ENCODE measurements around the gene ANKRD49. TPM values are rescaled to one million over a fixed set of nuclear protein-coding genes. Genes with fewer than 3 reads are reported as not detected.

ANKRD49 gene
- total and polyA plus RNA-seq, 9 donors, result 12.9 to 23.0 (median 15.0) TPM

DNA sequence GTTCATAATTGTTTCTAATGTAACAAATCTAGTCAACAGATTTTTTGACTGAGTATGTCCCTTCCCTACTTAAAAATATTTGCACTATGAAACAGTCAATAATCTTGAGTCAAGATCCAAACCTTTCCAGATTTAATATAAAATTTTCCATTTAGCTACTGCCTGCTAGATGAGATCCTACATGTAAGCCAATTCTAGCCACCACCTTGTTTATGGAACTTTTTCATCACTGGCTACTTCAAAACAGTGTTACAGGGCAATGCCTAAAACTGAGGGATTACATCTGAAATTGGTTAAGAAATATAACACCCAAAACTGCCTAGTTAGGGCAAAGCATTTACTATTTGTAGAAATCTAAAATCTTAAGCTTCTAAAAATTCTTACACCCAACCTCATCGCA is 39.4 kb downstream of the ANKRD49 start:
- Histone ChIP-seq H3K4me1 (ENCODE audit: insufficient read depth) (peaks cover 3% of the 10 kb centered on the region), H3K27ac (no peak overlapping the region), H3K27me3 (no peaks in the 10 kb centered on the region), H3K9me3 (no peaks in the 10 kb centered on the region), H3K4me3 (no peak overlapping the region), H3K36me3 (no peaks in the 10 kb centered on the region)
- WGBS, 3 donors, result 90 to 97% (median 95%) methylated on average over 1 of the region's 1 CpG
- TF ChIP-seq POLR2A (IDR thresholded peaks at IDR 0.05), result no peak
- intact Hi-C loops (cut with DNase I), result no loop called here
- DNase-seq, result no peak

DNA sequence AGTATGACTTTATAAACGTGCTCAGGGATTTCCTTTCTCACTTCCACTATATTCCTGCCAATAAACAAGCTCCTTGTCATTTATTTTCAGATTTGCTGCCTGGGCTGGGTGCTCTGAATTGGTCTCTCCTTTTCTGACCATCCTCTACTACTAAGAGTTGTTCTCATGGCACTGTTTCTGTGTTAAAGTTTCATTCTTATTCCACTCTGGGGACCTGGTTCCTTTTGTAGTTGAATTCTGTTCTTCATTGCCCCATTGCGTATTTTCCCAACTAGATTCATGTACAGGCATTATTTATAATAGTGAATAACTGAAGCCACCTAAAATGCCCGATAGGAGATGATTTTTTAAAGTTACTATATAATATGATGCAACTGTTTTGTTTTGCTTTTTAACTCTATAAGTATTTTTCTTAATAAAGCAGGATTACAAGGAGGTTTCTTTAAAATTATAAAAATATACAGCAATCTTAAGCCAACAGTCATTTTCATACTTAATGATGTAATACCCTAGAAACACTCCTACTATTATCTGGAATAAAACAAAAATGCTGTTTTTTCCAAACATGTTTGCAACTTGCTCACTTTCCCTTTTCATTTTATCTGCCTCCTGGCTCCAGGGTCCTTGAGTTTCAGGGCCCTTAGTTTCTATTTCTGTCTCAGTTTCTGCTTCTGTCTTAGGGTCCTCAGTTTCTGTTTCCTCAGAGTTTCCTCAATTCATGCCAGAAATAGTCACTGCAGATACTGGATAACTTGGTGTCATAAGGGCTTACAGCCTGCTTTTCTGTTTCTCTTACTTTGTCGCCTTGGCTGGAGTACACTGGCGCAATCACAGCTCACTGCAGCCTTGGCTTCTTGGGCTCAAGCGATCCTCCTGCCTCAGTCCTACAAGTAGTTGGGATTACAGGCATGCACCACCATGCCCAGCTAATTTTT is 40.2 kb downstream of the ANKRD49 start:
- no peaks in the 10 kb centered on the region for H3K9me3 ChIP-seq
- no peak overlapping the region for H3K4me3 ChIP-seq
- intact Hi-C loops (cut with DNase I), result no loop called here
- H3K27ac ChIP-seq, result peak overlapping the region in 1 of 2 donors; percentile 14
- no peaks in the 10 kb centered on the region for H3K27me3 ChIP-seq
- no peaks in the 10 kb centered on the region for H3K36me3 ChIP-seq
- no peak for TF ChIP-seq EP300 (IDR thresholded peaks at IDR 0.05)
- TF ChIP-seq, protein P1, sequence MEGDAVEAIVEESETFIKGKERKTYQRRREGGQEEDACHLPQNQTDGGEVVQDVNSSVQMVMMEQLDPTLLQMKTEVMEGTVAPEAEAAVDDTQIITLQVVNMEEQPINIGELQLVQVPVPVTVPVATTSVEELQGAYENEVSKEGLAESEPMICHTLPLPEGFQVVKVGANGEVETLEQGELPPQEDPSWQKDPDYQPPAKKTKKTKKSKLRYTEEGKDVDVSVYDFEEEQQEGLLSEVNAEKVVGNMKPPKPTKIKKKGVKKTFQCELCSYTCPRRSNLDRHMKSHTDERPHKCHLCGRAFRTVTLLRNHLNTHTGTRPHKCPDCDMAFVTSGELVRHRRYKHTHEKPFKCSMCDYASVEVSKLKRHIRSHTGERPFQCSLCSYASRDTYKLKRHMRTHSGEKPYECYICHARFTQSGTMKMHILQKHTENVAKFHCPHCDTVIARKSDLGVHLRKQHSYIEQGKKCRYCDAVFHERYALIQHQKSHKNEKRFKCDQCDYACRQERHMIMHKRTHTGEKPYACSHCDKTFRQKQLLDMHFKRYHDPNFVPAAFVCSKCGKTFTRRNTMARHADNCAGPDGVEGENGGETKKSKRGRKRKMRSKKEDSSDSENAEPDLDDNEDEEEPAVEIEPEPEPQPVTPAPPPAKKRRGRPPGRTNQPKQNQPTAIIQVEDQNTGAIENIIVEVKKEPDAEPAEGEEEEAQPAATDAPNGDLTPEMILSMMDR (IDR thresholded peaks at IDR 0.05), result no peak
- no peak for TF ChIP-seq POLR2A (IDR thresholded peaks at IDR 0.05)
- peaks cover 3% of the 10 kb centered on the region for H3K4me1 ChIP-seq (ENCODE audit: insufficient read depth)
- no peak for DNase-seq
- WGBS, 3 donors, result 31 to 47% (median 39%) methylated on average over 6 of the region's 6 CpGs

DNA sequence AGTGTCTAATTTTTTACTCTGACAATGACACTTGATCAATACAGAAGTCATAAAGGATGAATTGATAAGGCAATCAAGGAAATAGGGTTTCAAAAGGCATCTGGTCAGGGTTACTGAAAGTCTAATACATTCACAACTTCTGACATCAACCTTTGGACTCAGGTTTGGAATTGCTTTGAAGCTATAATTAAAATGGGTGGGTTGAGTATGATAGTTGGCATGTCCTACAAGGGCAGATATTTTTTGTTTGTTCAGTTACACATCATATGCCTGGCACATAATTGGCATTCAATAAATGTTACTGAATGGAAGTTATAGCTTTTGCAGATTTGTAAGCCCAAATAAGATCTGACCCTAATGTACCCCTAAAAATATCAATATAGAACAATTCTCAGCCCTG is 42.6 kb downstream of the ANKRD49 start:
- H3K36me3 ChIP-seq, result no peaks in the 10 kb centered on the region
- TF ChIP-seq, protein P1 (IDR thresholded peaks at IDR 0.05), result no peak
- TF ChIP-seq POLR2A (IDR thresholded peaks at IDR 0.05) (no peak), EP300 (IDR thresholded peaks at IDR 0.05) (no peak)
- no peak overlapping the region for H3K27ac ChIP-seq
- H3K9me3 ChIP-seq, result no peaks in the 10 kb centered on the region
- intact Hi-C loops (cut with DNase I), result no loop called here
- H3K27me3 ChIP-seq, result no peaks in the 10 kb centered on the region
- no peak overlapping the region for H3K4me3 ChIP-seq
- no peak for DNase-seq
- peaks cover 3% of the 10 kb centered on the region for H3K4me1 ChIP-seq (ENCODE audit: insufficient read depth)

DNA sequence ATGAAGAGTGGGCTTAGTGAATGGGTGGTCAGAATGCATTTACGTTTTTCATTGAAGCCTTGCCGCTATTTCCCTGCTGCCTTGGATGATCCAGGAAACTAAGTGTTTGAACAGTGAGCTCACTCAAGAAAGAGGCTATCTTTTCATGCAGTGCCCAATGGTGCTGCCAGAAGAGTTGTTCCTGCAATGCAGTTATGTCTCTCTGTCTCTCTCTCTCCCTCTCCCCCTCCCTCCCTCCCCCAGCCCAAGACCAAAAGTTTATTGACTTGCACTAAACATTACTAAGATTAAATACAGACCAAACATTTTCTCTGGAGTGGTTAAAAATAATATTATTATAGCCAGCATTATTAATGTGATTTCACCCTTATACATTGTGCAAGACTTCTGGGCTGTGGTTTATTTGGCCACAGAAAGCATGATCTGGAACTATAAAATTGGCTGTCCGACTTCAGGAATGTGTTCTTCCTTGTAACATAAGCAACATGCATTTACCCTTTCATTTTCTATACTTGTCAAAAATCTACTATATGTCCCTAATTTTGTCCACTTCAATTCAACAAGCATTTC is 43.3 kb downstream of the ANKRD49 start:
- TF ChIP-seq, protein P1 (IDR thresholded peaks at IDR 0.05), result no peak
- no peak for TF ChIP-seq POLR2A (IDR thresholded peaks at IDR 0.05)
- TF ChIP-seq EP300 (IDR thresholded peaks at IDR 0.05), result no peak
- no peak for DNase-seq
- Histone ChIP-seq H3K9me3 (no peaks in the 10 kb centered on the region), H3K4me1 (ENCODE audit: insufficient read depth) (peaks cover 3% of the 10 kb centered on the region), H3K4me3 (no peak overlapping the region), H3K27me3 (no peaks in the 10 kb centered on the region), H3K27ac (no peak overlapping the region), H3K36me3 (no peaks in the 10 kb centered on the region)
- WGBS, 3 donors, result 15 to 23% (median 23%) methylated on average over 3 of the region's 3 CpGs
- intact Hi-C loops (cut with DNase I), result no loop called here

DNA sequence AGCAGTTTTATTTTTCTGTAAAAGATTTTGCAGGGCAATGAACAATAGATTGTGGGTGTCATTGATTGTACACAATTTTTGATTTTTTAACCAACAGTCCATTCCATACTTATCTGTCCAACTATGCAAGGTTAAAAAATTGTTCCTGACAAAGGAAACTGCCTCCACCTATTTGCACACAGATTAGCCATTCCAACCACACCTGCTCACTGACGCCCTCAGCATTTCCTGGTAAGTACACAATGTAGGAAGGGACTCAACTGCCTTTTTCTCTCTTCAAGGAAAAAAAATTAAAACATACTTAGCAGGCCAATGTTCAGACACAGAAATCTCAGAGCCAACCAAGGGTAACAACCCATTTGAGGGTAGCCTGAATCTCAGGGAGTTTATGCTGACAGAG is 45.6 kb downstream of the ANKRD49 start:
- TF ChIP-seq EP300 (IDR thresholded peaks at IDR 0.05) (no peak), POLR2A (IDR thresholded peaks at IDR 0.05) (no peak)
- TF ChIP-seq, protein P1 (IDR thresholded peaks at IDR 0.05), result no peak
- 33 to 96% (median 87%) methylated on average over 1 of the region's 1 CpG for WGBS, 3 donors
- H3K4me1 ChIP-seq (ENCODE audit: insufficient read depth), result peaks cover 5% of the 10 kb centered on the region
- no peak for DNase-seq
- intact Hi-C loops (cut with DNase I), result no loop called here
- no peak overlapping the region for H3K4me3 ChIP-seq
- no peak overlapping the region for H3K27ac ChIP-seq
- H3K36me3 ChIP-seq, result no peaks in the 10 kb centered on the region
- H3K9me3 ChIP-seq, result no peaks in the 10 kb centered on the region
- H3K27me3 ChIP-seq, result no peaks in the 10 kb centered on the region
